K562 (cell line): ENCODE data around the gene ATPAF2. TPM values are rescaled to one million over a fixed set of nuclear protein-coding genes. Genes with fewer than 3 reads are reported as not detected.

Experiments
- HLTF ChIP-seq: fragments of 450-650 bp; IDR thresholded peaks from 2 replicates; pipeline ENCODE4 v1.6.1; 2016
- SMARCA5 ChIP-seq: fragments of 450-650 bp; IDR thresholded peaks from 2 replicates; pipeline ENCODE4 v1.6.1; 2016
- ZNF217 ChIP-seq: sonication (generic); formaldehyde crosslinking; IDR thresholded peaks from 2 replicates; pipeline ENCODE4 v1.8.0; 2022; ENCODE audit warnings: mild to moderate bottlenecking, missing genetic modification reagents
- polyA plus RNA-seq, 8 experiments: library from polyadenylated mRNA; depleted of rRNA in 4 of 8; stranded (reverse) in 5 of 8; unstranded in 3 of 8; fragments of >200 nt; fragmentation: Nextera tagmentation in 2 of 8; fragmentation: Illumina TruSeq in 1 of 8; extraction: Ambion mirVana in 2 of 8; extraction: Trizol in 1 of 8; gene quantifications; 2 replicates each; pipeline versions ENCODE4 v1.2.1 to v1.2.3, GENCODE V29; 2011 to 2014; ENCODE audit warnings: inconsistent platforms in 1 of 8, missing spikeins in 1 of 8
- total RNA-seq, 7 experiments: library from RNA; depleted of rRNA in 6 of 7; stranded (reverse); fragments of >200 nt in 6 of 7; fragmentation: Illumina TruSeq in 2 of 7; extraction: Trizol in 2 of 7; gene quantifications; 2 replicates each; pipeline versions ENCODE4 v1.2.1 to v1.2.3, GENCODE V29; 2011 to 2021; ENCODE audit warnings: low replicate concordance in 1 of 7
- TF ChIP-seq, protein P1 (sequence below), 2 experiments: fragments of 450-650 bp; IDR thresholded peaks; 2 replicates each; pipeline ENCODE4 v1.6.1; 2018; ENCODE audit warnings: mild to moderate bottlenecking in 2 of 2, low read depth in 1 of 2; ENCODE audit not compliant: partially characterized antibody in 2 of 2
- TF ChIP-seq, protein P2 (sequence below): fragments of 450-650 bp; IDR thresholded peaks from 2 replicates; pipeline ENCODE4 v1.7.1; 2018; ENCODE audit warnings: mild to moderate bottlenecking, low read depth; ENCODE audit not compliant: partially characterized antibody
- TF ChIP-seq, protein P3 (sequence below): fragments of 450-650 bp; formaldehyde crosslinking; IDR thresholded peaks from 2 replicates; pipeline ENCODE4 v1.4.0; 2020; ENCODE audit warnings: mild to moderate bottlenecking, moderate library complexity

ATPAF2 gene
- total and polyA plus RNA-seq, 9 of the 15 experiments (the other 6 are each of a cell fraction or from before 2014, with no cell fraction given) = 2.1 to 19.2 (median 11.3) TPM

GRCh38 chr17:17978481-17979424, 60.2 kb downstream of the ATPAF2 start (continued):
- TF ChIP-seq, protein P1, sequence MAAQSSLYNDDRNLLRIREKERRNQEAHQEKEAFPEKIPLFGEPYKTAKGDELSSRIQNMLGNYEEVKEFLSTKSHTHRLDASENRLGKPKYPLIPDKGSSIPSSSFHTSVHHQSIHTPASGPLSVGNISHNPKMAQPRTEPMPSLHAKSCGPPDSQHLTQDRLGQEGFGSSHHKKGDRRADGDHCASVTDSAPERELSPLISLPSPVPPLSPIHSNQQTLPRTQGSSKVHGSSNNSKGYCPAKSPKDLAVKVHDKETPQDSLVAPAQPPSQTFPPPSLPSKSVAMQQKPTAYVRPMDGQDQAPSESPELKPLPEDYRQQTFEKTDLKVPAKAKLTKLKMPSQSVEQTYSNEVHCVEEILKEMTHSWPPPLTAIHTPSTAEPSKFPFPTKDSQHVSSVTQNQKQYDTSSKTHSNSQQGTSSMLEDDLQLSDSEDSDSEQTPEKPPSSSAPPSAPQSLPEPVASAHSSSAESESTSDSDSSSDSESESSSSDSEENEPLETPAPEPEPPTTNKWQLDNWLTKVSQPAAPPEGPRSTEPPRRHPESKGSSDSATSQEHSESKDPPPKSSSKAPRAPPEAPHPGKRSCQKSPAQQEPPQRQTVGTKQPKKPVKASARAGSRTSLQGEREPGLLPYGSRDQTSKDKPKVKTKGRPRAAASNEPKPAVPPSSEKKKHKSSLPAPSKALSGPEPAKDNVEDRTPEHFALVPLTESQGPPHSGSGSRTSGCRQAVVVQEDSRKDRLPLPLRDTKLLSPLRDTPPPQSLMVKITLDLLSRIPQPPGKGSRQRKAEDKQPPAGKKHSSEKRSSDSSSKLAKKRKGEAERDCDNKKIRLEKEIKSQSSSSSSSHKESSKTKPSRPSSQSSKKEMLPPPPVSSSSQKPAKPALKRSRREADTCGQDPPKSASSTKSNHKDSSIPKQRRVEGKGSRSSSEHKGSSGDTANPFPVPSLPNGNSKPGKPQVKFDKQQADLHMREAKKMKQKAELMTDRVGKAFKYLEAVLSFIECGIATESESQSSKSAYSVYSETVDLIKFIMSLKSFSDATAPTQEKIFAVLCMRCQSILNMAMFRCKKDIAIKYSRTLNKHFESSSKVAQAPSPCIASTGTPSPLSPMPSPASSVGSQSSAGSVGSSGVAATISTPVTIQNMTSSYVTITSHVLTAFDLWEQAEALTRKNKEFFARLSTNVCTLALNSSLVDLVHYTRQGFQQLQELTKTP (IDR thresholded peaks at IDR 0.05; ENCODE audit: low read depth in 1 of 2, partially characterized antibody in 2 of 2) = no peak
- TF ChIP-seq ZNF217 (CRISPR knock-in tag) = no peak
- TF ChIP-seq, protein P2, sequence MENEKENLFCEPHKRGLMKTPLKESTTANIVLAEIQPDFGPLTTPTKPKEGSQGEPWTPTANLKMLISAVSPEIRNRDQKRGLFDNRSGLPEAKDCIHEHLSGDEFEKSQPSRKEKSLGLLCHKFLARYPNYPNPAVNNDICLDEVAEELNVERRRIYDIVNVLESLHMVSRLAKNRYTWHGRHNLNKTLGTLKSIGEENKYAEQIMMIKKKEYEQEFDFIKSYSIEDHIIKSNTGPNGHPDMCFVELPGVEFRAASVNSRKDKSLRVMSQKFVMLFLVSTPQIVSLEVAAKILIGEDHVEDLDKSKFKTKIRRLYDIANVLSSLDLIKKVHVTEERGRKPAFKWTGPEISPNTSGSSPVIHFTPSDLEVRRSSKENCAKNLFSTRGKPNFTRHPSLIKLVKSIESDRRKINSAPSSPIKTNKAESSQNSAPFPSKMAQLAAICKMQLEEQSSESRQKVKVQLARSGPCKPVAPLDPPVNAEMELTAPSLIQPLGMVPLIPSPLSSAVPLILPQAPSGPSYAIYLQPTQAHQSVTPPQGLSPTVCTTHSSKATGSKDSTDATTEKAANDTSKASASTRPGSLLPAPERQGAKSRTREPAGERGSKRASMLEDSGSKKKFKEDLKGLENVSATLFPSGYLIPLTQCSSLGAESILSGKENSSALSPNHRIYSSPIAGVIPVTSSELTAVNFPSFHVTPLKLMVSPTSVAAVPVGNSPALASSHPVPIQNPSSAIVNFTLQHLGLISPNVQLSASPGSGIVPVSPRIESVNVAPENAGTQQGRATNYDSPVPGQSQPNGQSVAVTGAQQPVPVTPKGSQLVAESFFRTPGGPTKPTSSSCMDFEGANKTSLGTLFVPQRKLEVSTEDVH = no peak
- TF ChIP-seq SMARCA5 = peak; percentile 31; the same call in 1 of the 2 replicates
- TF ChIP-seq HLTF = no peak
- TF ChIP-seq, protein P3, sequence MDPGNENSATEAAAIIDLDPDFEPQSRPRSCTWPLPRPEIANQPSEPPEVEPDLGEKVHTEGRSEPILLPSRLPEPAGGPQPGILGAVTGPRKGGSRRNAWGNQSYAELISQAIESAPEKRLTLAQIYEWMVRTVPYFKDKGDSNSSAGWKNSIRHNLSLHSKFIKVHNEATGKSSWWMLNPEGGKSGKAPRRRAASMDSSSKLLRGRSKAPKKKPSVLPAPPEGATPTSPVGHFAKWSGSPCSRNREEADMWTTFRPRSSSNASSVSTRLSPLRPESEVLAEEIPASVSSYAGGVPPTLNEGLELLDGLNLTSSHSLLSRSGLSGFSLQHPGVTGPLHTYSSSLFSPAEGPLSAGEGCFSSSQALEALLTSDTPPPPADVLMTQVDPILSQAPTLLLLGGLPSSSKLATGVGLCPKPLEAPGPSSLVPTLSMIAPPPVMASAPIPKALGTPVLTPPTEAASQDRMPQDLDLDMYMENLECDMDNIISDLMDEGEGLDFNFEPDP = no peak
- TF ChIP-seq, all 486 proteins: peak for 5
